ENCODE data around the gene ATAD3B.
"Not testable (repeated sequence)": the region's sequence is repeated elsewhere in the genome, so short reads cannot be mapped to it uniquely, and the experiment has no call there.

DNA sequence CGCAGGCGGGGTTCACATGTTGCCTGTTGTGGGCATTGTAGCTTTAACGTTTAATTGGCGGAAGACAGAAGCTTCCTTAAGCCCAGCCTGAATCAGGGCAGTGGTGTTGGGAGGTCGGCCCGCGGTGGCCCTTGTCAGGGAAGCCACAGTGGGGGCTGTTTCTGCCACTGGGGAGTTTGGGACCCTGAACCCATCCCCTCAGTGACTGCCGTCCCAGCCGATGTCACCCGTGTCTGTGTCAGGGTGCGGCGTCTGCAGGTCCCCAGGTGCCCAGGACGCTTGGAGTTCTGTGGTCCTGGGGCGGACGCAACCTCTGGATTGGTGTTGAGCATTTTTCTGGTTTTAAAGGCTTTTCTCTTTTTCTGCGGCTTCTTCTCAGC, 8.9 kb downstream of the ATAD3B start:
- TF ChIP-seq CTCF, POLR2A, POLR2AphosphoS5, EP300 (IDR thresholded peaks at IDR 0.05): not testable (repeated sequence)
